BE2C (cell line): ENCODE data around the gene KRT76.

Source experiments
- DNase-seq: peaks from one replicate; pipeline ENCODE4 v3.0.0-alpha.2; 2020
- H3K27me3 ChIP-seq: fragments of 250-450 bp; sonication (Bioruptor Pico); 2 replicates; pipeline ENCODE4 v1.5.1; 2020; ENCODE audit warnings: mild to moderate bottlenecking
- H3K36me3 ChIP-seq: fragments of 250-450 bp; sonication (Bioruptor Pico); 2 replicates; pipeline ENCODE4 v1.5.1; 2020; ENCODE audit warnings: mild to moderate bottlenecking
- H3K4me1 ChIP-seq: fragments of 250-450 bp; sonication (Bioruptor Pico); 2 replicates; pipeline ENCODE4 v1.5.1; 2020
- H3K4me3 ChIP-seq: 2 replicates; pipeline ENCODE4 v1.5.1; 2011; ENCODE audit warnings: low read depth, low read length
- H3K9me3 ChIP-seq: fragments of 250-450 bp; sonication (Bioruptor Pico); 2 replicates; pipeline ENCODE4 v1.5.1; 2020
- TF ChIP-seq, protein P1 (sequence below): IDR thresholded peaks from 2 replicates; pipeline ENCODE4 v1.5.1; 2012; ENCODE audit warnings: mild to moderate bottlenecking, low read depth, low read length

KRT76 gene

DNA sequence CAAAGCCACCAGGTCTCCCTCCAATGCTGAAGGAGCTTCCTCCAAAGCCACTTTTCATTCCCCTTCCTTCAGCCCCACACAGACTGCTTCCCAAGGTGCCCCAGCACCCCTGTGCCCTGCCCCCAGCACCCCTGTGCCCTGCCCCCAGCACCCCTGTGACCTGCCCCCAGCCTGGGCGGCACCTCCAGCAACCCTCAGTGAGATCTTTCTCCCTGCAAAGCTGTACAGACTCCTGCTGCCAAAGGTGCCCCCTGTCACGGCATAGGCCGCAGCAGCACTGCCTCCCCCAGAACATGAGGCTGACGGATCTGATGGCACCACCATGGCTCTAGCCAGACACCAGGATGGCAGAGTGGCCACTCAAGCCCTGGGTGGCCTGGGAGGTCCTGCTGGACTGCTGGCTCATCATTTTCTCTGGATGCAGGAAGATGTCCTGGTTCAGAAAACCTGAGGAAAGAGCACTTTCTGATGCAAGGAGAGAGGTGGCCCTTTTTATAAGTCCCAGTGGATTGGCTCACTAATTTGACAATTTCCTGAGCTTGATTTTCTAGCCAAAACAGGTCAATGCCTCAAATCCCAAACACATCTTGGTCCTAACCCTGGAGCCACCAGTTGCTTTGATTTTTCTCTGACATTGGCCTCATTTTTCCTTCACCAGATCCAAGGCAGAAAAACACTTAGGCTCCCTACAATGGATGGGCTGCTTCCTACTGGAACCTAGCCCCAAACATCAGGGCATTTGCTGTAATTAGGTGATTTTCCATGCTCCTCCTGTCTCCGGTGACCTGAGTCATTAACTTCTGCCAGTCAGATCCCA lies 41.1 kb downstream of the KRT76 start:
- Histone ChIP-seq H3K4me3 (no peak overlapping the region), H3K9me3 (no peaks in the 10 kb centered on the region), H3K4me1 (no peaks in the 10 kb centered on the region), H3K36me3 (no peaks in the 10 kb centered on the region), H3K27me3 (peaks cover 16% of the 10 kb centered on the region)
- DNase-seq: no peak
- TF ChIP-seq, protein P1, sequence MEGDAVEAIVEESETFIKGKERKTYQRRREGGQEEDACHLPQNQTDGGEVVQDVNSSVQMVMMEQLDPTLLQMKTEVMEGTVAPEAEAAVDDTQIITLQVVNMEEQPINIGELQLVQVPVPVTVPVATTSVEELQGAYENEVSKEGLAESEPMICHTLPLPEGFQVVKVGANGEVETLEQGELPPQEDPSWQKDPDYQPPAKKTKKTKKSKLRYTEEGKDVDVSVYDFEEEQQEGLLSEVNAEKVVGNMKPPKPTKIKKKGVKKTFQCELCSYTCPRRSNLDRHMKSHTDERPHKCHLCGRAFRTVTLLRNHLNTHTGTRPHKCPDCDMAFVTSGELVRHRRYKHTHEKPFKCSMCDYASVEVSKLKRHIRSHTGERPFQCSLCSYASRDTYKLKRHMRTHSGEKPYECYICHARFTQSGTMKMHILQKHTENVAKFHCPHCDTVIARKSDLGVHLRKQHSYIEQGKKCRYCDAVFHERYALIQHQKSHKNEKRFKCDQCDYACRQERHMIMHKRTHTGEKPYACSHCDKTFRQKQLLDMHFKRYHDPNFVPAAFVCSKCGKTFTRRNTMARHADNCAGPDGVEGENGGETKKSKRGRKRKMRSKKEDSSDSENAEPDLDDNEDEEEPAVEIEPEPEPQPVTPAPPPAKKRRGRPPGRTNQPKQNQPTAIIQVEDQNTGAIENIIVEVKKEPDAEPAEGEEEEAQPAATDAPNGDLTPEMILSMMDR: no peak

DNA sequence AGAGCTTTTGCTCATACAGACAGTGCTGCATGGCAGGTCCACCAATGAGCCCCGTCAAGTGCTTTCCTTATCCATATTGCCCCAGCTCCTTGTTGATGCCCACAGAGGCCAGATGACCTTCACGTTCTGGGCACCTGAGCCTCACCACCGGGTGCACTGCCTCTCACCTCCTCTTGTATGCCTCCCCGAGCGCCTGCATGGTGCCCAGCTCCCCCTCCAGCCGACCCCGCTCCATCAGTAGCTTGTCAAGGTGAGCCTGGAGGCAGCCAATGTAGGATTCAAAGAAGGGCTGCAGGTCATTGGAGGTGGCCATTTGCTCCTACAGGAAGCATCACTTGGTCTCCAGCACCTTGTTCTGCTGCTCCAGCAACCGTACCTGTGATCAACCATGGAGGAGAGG lies 42.0 kb downstream of the KRT76 start:
- H3K4me3 ChIP-seq: no peak overlapping the region
- no peak for DNase-seq
- no peaks in the 10 kb centered on the region for H3K4me1 ChIP-seq
- TF ChIP-seq, protein P1: no peak
- no peaks in the 10 kb centered on the region for H3K36me3 ChIP-seq
- H3K9me3 ChIP-seq: no peaks in the 10 kb centered on the region
- peaks cover 24% of the 10 kb centered on the region for H3K27me3 ChIP-seq

DNA sequence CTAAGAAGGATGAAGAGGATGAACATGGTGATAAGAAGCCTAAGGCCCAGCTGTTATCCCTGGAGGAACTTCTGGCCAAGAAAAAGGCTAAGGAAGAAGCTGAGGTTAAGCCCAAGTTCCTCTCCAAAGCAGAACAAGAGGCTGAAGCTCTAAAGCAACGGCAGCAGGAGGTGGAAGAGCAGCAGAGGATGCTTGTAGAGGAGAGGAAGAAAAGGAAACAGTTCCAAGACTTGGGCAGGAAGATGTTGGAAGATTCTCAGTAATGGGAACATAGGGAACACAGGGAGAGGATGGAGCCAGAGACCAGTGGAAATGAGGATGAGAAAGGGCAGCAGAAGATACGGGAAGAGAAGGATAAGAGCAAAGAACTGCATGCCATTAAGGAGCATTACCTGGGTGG lies 46.4 kb downstream of the KRT76 start:
- Histone ChIP-seq H3K4me3 (no peak overlapping the region), H3K4me1 (no peaks in the 10 kb centered on the region), H3K9me3 (no peaks in the 10 kb centered on the region), H3K27me3 (peaks cover 48% of the 10 kb centered on the region), H3K36me3 (no peaks in the 10 kb centered on the region)
- DNase-seq: no peak
- TF ChIP-seq, protein P1: no peak

DNA sequence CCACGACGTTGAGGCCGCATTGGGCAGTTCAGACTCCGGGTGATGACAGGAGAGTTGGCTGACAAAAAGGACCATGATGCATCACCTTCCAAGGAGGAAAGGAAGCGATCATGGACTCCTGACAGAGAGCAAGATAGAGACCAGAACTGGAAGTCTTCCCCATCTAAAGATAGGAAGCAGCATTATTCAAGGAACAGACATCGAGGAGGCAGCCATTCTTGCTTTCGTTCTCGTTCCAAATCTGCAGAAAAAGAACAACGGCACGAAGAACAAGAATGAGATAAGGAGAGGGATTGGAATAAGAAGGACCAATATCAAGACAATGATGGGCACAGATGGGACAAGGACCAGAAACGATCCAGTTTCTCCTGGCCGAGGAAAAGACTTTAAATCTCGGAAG lies 46.8 kb downstream of the KRT76 start:
- Histone ChIP-seq H3K4me3 (no peak overlapping the region), H3K27me3 (peaks cover 51% of the 10 kb centered on the region)
- TF ChIP-seq, protein P1: no peak

DNA sequence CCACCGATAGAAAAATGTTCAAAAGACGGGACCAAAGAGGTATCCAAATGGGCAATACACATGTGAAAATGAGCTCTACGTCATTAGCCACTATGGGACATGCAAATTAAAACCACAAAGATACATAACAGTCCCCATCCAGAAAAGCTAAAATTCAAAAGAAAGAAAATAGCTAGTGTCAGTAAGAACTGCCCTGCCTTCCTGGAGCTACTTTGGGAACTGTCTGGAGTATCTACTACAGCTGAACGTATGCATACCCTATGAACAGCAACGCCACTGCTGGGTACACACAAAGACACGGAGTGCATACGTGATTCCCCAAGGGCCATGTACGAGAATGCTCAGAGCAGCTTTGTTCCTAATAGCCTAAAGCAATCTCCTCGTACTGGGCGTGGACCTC lies 48.0 kb downstream of the KRT76 start:
- Histone ChIP-seq H3K27me3 (peaks cover 54% of the 10 kb centered on the region), H3K4me3 (no peak overlapping the region), H3K4me1 (no peaks in the 10 kb centered on the region), H3K9me3 (no peaks in the 10 kb centered on the region), H3K36me3 (no peaks in the 10 kb centered on the region)
- no peak for DNase-seq
- TF ChIP-seq, protein P1: no peak

More for the DNA sequence above, 46.8 kb downstream of the KRT76 start:
- no peaks in the 10 kb centered on the region for H3K9me3 ChIP-seq
- H3K36me3 ChIP-seq: no peaks in the 10 kb centered on the region
- H3K4me1 ChIP-seq: no peaks in the 10 kb centered on the region
- DNase-seq: no peak

DNA sequence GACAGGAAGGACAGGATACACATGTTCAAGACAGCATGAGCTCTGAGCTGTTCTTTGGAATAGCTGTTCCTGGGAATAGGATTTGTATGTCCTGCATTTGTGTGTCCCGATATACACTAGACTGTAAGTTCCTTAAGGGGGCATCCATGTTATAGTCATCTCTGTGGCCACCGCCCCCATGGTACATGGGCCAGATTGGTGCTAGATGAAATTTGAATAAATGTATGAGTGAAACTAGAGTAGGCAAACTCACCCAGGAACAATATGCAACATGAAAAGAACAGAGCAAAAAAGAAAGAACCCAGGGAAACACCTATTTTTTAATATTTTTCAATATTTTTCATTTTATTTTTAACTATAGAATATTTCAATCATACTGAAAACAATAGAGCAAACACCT lies 48.8 kb downstream of the KRT76 start:
- no peak for DNase-seq
- Histone ChIP-seq H3K4me3 (no peak overlapping the region), H3K9me3 (no peaks in the 10 kb centered on the region), H3K36me3 (no peaks in the 10 kb centered on the region), H3K4me1 (no peaks in the 10 kb centered on the region), H3K27me3 (peaks cover 54% of the 10 kb centered on the region)
- TF ChIP-seq, protein P1: no peak
